ENCODE results near the gene PTRH1.

DNA sequence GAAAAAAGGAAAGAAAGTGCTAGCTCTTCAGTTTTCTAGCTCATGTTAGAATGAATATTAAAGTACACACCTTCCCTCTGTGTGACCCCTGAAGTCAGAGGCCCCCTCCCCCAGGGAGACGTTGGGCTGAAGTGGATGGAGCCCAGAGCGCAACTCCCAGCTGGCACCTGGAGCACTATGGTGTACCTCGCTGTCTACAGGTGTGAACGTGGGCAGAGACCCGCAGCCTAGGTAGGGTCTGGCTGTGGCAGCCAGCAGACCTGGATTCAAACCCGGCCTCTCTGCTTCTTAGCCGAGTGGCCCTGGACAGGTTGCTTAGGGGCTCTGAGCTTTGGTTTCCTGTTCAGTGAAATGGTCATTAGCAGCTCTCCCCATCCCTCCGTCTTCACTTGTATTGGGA, 13.3 kb upstream of the PTRH1 start:
- TF ChIP-seq POLR2A (IDR thresholded peaks at IDR 0.05; ENCODE audit: low read length) (no peak), GATA1 (IDR thresholded peaks at IDR 0.05; ENCODE audit: low read depth, low read length) (no peak)
